Heart left ventricle (tissue), 13 donors: ENCODE results near the gene LRRC8E.

Experiments used
- CTCF ChIP-seq, 12 donors: fragments of 200-600 bp; sonication (generic) in 4 of 12; IDR thresholded peaks; one replicate each; pipeline versions ENCODE4 v1.5.0 to v1.8.0; 2018 to 2022; ENCODE audit warnings: antibody characterized with exemption in 12 of 12, mild to moderate bottlenecking in 5 of 12
- POLR2A ChIP-seq, 2 donors: fragments of 450-650 bp; IDR thresholded peaks; one replicate each; pipeline ENCODE4 v1.6.1; 2017; ENCODE audit warnings: antibody characterized with exemption in 2 of 2, mild to moderate bottlenecking in 2 of 2, moderate library complexity in 2 of 2
- donor health status: ischemic (EF 13 %, LVEDD 7.1; RV severe dilation, severe dysfunction).
- donor health status: DM: no; HTN: yes; CAD: no.
- donor health status: DM: no; HTN: no; CAD: no.
- donor health status: ischemic (EF 25% LVEDD 6.9; RV normal size, moderate dysfunction).
- donor health status: ischemic (EF 25% LVEDD 5.7; RV mildly dilated, moderate dysfunction).
- donor health status: ischemic (EF 35%, LVEDD 5.7; RV mildly dilated, moderate dysfunction).
- donor health status: nonischemic (EF 11% LVEDD 7.7; RV severe dilation, severe dysfunction).
- donor health status: DM: yes; HTN: yes; CAD: no.
- donor health status: PGD.
- donor health status: ischemic (EF 29% LVEDD 5.4; RV normal size, mild dysfunction).
- donor health status: nonischemic (EF 23%, LVEDD 6.1; RV moderate dilation, normal function).

- TF ChIP-seq CTCF (IDR thresholded peaks at IDR 0.05) (no peak), POLR2A (IDR thresholded peaks at IDR 0.05) (no peak)
Observed at GRCh38 chr19:7861619-7862412, 26.5 kb upstream of the LRRC8E start.
